Measurements from ENCODE around the gene ATP1A3. TPM values are rescaled to one million over a fixed set of nuclear protein-coding genes. Genes with fewer than 3 reads are reported as not detected.
A peak's percentile ranks its signal among the peaks of the same experiment; 100 is the strongest.

Gene ATP1A3
- total RNA-seq, 1 donor from 2014 or later = 5.6 TPM

DNA sequence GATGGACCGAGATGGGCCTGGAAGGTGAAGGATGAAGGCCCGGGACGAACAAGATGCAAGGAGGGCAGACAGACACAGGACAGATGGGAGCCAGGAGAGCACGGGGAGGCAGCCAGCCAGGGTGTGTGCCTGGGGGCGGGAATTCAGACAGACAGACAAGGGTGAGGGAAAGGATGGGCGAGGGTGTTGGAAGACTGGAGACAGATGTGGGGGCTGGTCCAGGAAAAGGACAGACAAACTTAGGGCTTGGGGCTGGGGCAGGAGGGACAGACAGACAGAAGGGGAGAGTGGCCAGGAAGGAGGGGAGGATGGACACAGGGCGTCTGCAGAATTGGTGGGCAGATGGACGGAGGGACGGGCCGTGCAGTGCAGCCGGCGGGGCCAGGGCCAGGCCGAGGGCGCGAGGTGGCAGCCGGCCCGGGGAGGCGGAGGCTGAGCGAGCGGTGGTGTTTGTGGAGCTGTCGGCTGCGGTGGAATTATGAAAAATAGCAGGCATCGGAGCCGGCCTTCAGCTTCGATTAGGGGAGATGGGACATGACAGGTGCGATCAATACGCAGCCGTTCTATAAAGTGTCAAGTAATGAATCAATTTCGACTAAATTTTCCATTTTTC, 61.2 kb downstream of the ATP1A3 start:
- Mint-ChIP-seq H3K27ac (no peak overlapping the region), H3K4me3 (no peak overlapping the region), H3K9me3 (no peaks in the 10 kb centered on the region), H3K4me1 (ENCODE audit: unreplicated experiment) (peaks cover 19% of the 10 kb centered on the region), H3K36me3 (no peaks in the 10 kb centered on the region), H3K27me3 (peaks cover 92% of the 10 kb centered on the region)
- TF ChIP-seq CTCF (conservative IDR thresholded peaks at IDR 0.05) = no peak
- no peak for DNase-seq (ENCODE audit: extremely low spot score, unreplicated experiment)

DNA sequence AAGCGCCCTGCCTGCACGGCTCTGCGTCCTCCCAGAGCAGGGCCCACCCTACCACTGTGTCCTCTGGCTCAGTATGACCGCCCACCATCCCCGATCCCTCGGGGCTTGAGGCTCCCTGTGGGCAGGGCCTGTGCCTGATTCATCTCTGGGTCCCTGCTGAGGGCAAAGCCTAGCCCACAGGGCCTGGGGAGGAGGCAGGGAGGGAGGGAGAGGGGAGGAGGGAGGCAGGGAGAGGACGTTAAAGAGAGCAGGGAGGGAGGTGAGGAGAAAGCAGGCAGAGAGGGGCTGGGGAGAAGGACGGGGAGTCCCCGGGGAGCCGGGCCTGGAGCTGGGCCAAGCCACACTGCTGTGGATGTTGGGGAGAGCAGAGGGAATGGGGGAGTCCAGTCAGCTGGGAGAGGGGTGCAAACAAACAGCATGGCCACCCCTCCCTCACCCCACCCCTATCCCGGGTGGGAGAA, 61.7 kb downstream of the ATP1A3 start:
- TF ChIP-seq CTCF (conservative IDR thresholded peaks at IDR 0.05) = no peak
- Mint-ChIP-seq H3K9me3 (no peaks in the 10 kb centered on the region), H3K36me3 (no peaks in the 10 kb centered on the region), H3K27ac (no peak overlapping the region), H3K27me3 (peaks cover 87% of the 10 kb centered on the region), H3K4me1 (ENCODE audit: unreplicated experiment) (peaks cover 14% of the 10 kb centered on the region), H3K4me3 (no peak overlapping the region)
- DNase-seq (ENCODE audit: extremely low spot score, unreplicated experiment) = no peak

GRCh38 chr19:41930926-41931592, 63.0 kb downstream of the ATP1A3 start:
- H3K27me3 Mint-ChIP-seq = peaks cover 76% of the 10 kb centered on the region
- no peaks in the 10 kb centered on the region for H3K9me3 Mint-ChIP-seq
- H3K4me1 Mint-ChIP-seq (ENCODE audit: unreplicated experiment) = peaks cover 14% of the 10 kb centered on the region
- H3K27ac Mint-ChIP-seq = no peak overlapping the region
- H3K36me3 Mint-ChIP-seq = no peaks in the 10 kb centered on the region
- peak; percentile 61 for TF ChIP-seq CTCF (conservative IDR thresholded peaks at IDR 0.05)
- DNase-seq (ENCODE audit: extremely low spot score, unreplicated experiment) = no peak
- H3K4me3 Mint-ChIP-seq = no peak overlapping the region

DNA sequence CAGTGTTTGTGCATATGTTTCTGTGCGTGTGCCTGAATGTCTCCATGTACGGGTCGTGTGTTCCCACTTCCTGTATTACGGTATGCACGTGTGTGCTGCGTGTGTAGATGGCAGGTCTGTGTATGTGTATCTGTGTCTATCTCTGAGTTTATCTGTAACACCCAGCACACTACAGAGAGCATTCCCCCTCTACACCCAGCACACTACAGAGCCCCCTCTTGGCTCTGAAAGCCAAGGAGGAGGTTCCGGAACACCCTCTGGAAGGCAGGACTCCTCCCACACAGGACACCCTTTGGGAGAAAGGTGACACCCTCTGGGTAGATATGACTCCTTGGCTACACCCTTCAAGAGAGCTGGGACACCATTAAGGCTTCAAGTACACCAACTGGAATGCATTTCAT, 63.7 kb downstream of the ATP1A3 start:
- no peaks in the 10 kb centered on the region for H3K9me3 Mint-ChIP-seq
- peak overlapping the region; percentile 51 for H3K4me3 Mint-ChIP-seq
- no peak for TF ChIP-seq CTCF (conservative IDR thresholded peaks at IDR 0.05)
- H3K36me3 Mint-ChIP-seq = no peaks in the 10 kb centered on the region
- peaks cover 14% of the 10 kb centered on the region for H3K4me1 Mint-ChIP-seq (ENCODE audit: unreplicated experiment)
- no peak overlapping the region for H3K27ac Mint-ChIP-seq
- peaks cover 70% of the 10 kb centered on the region for H3K27me3 Mint-ChIP-seq
- no peak for DNase-seq (ENCODE audit: extremely low spot score, unreplicated experiment)

DNA sequence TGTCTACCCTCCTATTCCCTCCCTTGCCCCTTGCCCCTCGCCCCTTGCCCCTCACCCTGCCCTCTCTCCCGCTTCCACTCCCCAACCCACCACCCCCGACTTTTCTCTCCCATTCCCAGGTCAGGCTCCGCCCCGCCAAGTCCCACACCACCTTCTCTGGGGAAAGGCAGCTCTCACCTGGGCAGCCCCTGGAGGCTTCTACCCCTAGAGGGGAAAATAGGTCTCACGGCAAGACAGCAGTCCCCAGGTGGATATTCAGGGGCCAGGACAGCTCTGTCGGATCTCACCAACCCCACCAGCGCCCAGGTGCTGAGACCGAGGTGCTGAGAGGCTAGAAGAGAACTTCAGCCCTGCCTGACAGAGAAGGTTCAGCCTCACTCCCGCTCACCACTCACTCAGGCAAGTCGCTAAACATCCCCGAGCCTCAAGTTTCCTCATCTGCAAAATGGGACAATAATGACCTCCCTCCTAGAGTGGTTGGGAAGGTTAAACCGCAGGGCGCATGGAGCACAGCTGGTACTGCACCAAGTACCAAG, 64.4 kb downstream of the ATP1A3 start:
- Mint-ChIP-seq H3K27ac (no peak overlapping the region), H3K27me3 (peaks cover 63% of the 10 kb centered on the region), H3K4me1 (ENCODE audit: unreplicated experiment) (peaks cover 7% of the 10 kb centered on the region), H3K9me3 (no peaks in the 10 kb centered on the region), H3K36me3 (no peaks in the 10 kb centered on the region), H3K4me3 (peak overlapping the region; percentile 82)
- no peak for DNase-seq (ENCODE audit: extremely low spot score, unreplicated experiment)
- TF ChIP-seq CTCF (conservative IDR thresholded peaks at IDR 0.05) = no peak

All from type B pancreatic cell (in vitro differentiated cells).